ENCODE measurements around the gene IFI30. TPM values are rescaled to one million over a fixed set of nuclear protein-coding genes. Genes with fewer than 3 reads are reported as not detected.

IFI30 gene
- total and polyA plus RNA-seq, 4 donors: 205 to 1,883 (median 526) TPM

GRCh38 chr19:18225702-18226468 lies 52.3 kb downstream of the IFI30 start, which contains the start of gene PDE4C:
PDE4C (minus strand) TSS chr19:18226438; CDS start chr19:18226415, 23 bp downstream.
- peak; percentile 35 to 58 (median 41) for DNase-seq

GRCh38 chr19:18226956-18227780 lies 53.6 kb downstream of the IFI30 start:
- peaks cover 0 to 19% (median 0%) of the 10 kb centered on the region in 5 donors for H3K4me1 ChIP-seq (ENCODE audit: control insufficient read depth in 5 of 5, insufficient read depth in 5 of 5, low read length in 5 of 5)
- ATAC-seq (ENCODE audit: insufficient read depth, low FRiP score) (no peak), DNase-seq (no peak)
- H3K4me3 ChIP-seq: no peak overlapping the region
- WGBS, 2 donors: 87 to 88% methylated on average over 18 of the region's 18 CpGs
- no peak overlapping the region for H3K27ac ChIP-seq (ENCODE audit: low read depth in 1 of 2, low read length in 1 of 2)
- H3K9ac ChIP-seq (ENCODE audit: insufficient read depth in 1 of 2, low read length in 2 of 2): no peak overlapping the region
- no peaks in the 10 kb centered on the region for H3K9me3 ChIP-seq (ENCODE audit: control insufficient read depth in 4 of 4, insufficient read depth in 3 of 4, low read length in 3 of 4)
- TF ChIP-seq CTCF (IDR thresholded peaks at IDR 0.05; ENCODE audit: control extremely low read depth, extremely low read depth): no peak
- peaks cover 0 to 35% (median 7%) of the 10 kb centered on the region in 3 donors for H3K27me3 ChIP-seq (ENCODE audit: control insufficient read depth in 3 of 3, insufficient read depth in 3 of 3, low read length in 2 of 3)
- H3K36me3 ChIP-seq (ENCODE audit: control insufficient read depth in 4 of 4, insufficient read depth in 4 of 4, low read length in 4 of 4): no peaks in the 10 kb centered on the region

More at GRCh38 chr19:18225702-18226468, 52.3 kb downstream of the IFI30 start, which contains the start of gene PDE4C:
- H3K36me3 ChIP-seq (ENCODE audit: control insufficient read depth in 4 of 4, insufficient read depth in 4 of 4, low read length in 4 of 4): no peaks in the 10 kb centered on the region
- H3K4me1 ChIP-seq (ENCODE audit: control insufficient read depth in 5 of 5, insufficient read depth in 5 of 5, low read length in 5 of 5): peaks cover 0 to 19% (median 0%) of the 10 kb centered on the region in 5 donors
- WGBS, 2 donors: 7 to 17% methylated on average over 48 to 51 of the region's 51 CpGs
- no peaks in the 10 kb centered on the region for H3K9me3 ChIP-seq (ENCODE audit: control insufficient read depth in 4 of 4, insufficient read depth in 3 of 4, low read length in 3 of 4)
- H3K27me3 ChIP-seq (ENCODE audit: control insufficient read depth in 3 of 3, insufficient read depth in 3 of 3, low read length in 2 of 3): peaks cover 0 to 32% (median 7%) of the 10 kb centered on the region in 3 donors
- H3K9ac ChIP-seq (ENCODE audit: insufficient read depth in 1 of 2, low read length in 2 of 2): peak within 1 kb of the TSS in 1 of 2 donors; percentile 12
- H3K4me3 ChIP-seq: no peak within 1 kb of the TSS
- ATAC-seq (ENCODE audit: insufficient read depth, low FRiP score): no peak
- H3K27ac ChIP-seq (ENCODE audit: low read depth in 1 of 2, low read length in 1 of 2): peak within 1 kb of the TSS in 1 of 2 donors; percentile 22
- no peak for TF ChIP-seq CTCF (IDR thresholded peaks at IDR 0.05; ENCODE audit: control extremely low read depth, extremely low read depth)

Small RNA genes lying within 50 kb of the gene (small RNA-seq; reads per million reads assigned to genes)
- not detected for gene IFI30 (ENCODE audit: low replicate concordance)

Other genes with a start within 250 kb of the IFI30 start
- 10 to 100 TPM; 35.5 to 83.1 TPM for gene CCDC124, start 240.8 kb upstream of the IFI30 start, total RNA-seq
- 100 to 1,000 TPM; 121 to 146 TPM for gene CCDC124, start 240.8 kb upstream of the IFI30 start, polyA plus RNA-seq
- under 1 TPM in 1 of 2 donors, not detected in 1; 0.60 TPM for gene KCNN1, start 206.7 kb upstream of the IFI30 start, total RNA-seq
- under 1 TPM; 0.14 to 0.19 TPM for gene KCNN1, start 206.7 kb upstream of the IFI30 start, polyA plus RNA-seq
- gene ARRDC2, start 165.6 kb upstream of the IFI30 start, total RNA-seq: 10 to 100 TPM; 19.4 to 50.0 TPM
- 10 to 100 TPM; 47.6 to 62.2 TPM for gene ARRDC2, start 165.6 kb upstream of the IFI30 start, polyA plus RNA-seq
- 1 to 10 TPM; 1.3 to 7.8 TPM for gene IL12RB1, start 86.9 kb upstream of the IFI30 start, total RNA-seq
- gene IL12RB1, start 86.9 kb upstream of the IFI30 start, polyA plus RNA-seq: 1 to 10 TPM; 3.0 to 6.7 TPM
- gene MAST3, start 76.0 kb upstream of the IFI30 start, total RNA-seq: 10 to 100 TPM in 1 of 2 donors, 1 to 10 TPM in 1; 6.5 to 24.0 TPM
- 10 to 100 TPM in 1 of 2 donors, 1 to 10 TPM in 1; 5.0 to 12.1 TPM for gene MAST3, start 76.0 kb upstream of the IFI30 start, polyA plus RNA-seq
- gene PIK3R2, start 20.6 kb upstream of the IFI30 start, total RNA-seq: 10 to 100 TPM; 22.3 to 36.2 TPM
- 10 to 100 TPM in 1 of 2 donors, 1 to 10 TPM in 1; 7.0 to 18.4 TPM for gene PIK3R2, start 20.6 kb upstream of the IFI30 start, polyA plus RNA-seq
- gene MPV17L2, start 19.4 kb downstream of the IFI30 start, total RNA-seq: 10 to 100 TPM in 1 of 2 donors, 1 to 10 TPM in 1; 3.2 to 13.7 TPM
- gene MPV17L2, start 19.4 kb downstream of the IFI30 start, polyA plus RNA-seq: 10 to 100 TPM; 22.7 to 28.0 TPM
- 1 to 10 TPM; 3.1 to 6.7 TPM for gene RAB3A, start 30.2 kb downstream of the IFI30 start, total RNA-seq
- gene RAB3A, start 30.2 kb downstream of the IFI30 start, polyA plus RNA-seq: 1 to 10 TPM; 1.1 to 1.5 TPM
- gene PDE4C, start 52.6 kb downstream of the IFI30 start, total RNA-seq: 10 to 100 TPM in 1 of 2 donors, 1 to 10 TPM in 1; 3.6 to 32.4 TPM
- gene PDE4C, start 52.6 kb downstream of the IFI30 start, polyA plus RNA-seq: 1 to 10 TPM in 1 of 2 donors, under 1 TPM in 1; 0.32 to 4.8 TPM
- gene IQCN, start 100.6 kb downstream of the IFI30 start, total RNA-seq: 1 to 10 TPM; 1.3 to 5.5 TPM
- gene IQCN, start 100.6 kb downstream of the IFI30 start, polyA plus RNA-seq: 1 to 10 TPM in 1 of 2 donors, under 1 TPM in 1; 0.69 to 5.2 TPM
- gene JUND, start 107.8 kb downstream of the IFI30 start, total RNA-seq: 100 to 1,000 TPM; 209 to 290 TPM
- gene JUND, start 107.8 kb downstream of the IFI30 start, polyA plus RNA-seq: 100 to 1,000 TPM; 161 to 204 TPM
- 100 to 1,000 TPM in 1 of 2 donors, 10 to 100 TPM in 1; 67.7 to 114 TPM for gene LSM4, start 149.3 kb downstream of the IFI30 start, total RNA-seq
- 100 to 1,000 TPM; 114 to 217 TPM for gene LSM4, start 149.3 kb downstream of the IFI30 start, polyA plus RNA-seq
- 10 to 100 TPM; 14.0 to 41.6 TPM for gene PGPEP1, start 166.8 kb downstream of the IFI30 start, total RNA-seq
- gene PGPEP1, start 166.8 kb downstream of the IFI30 start, polyA plus RNA-seq: 10 to 100 TPM; 13.0 to 15.9 TPM
- 10 to 100 TPM; 49.7 to 64.0 TPM for gene GDF15, start 212.3 kb downstream of the IFI30 start, total RNA-seq
- 100 to 1,000 TPM in 1 of 2 donors, 10 to 100 TPM in 1; 45.4 to 119 TPM for gene GDF15, start 212.3 kb downstream of the IFI30 start, polyA plus RNA-seq
- 10 to 100 TPM in 1 of 2 donors, 1 to 10 TPM in 1; 8.5 to 38.0 TPM for gene LRRC25, start 223.8 kb downstream of the IFI30 start, total RNA-seq
- 100 to 1,000 TPM in 1 of 2 donors, 10 to 100 TPM in 1; 16.1 to 119 TPM for gene LRRC25, start 223.8 kb downstream of the IFI30 start, polyA plus RNA-seq
- 10 to 100 TPM; 31.7 to 95.3 TPM for gene SSBP4, start 245.6 kb downstream of the IFI30 start, total RNA-seq
- gene SSBP4, start 245.6 kb downstream of the IFI30 start, polyA plus RNA-seq: 10 to 100 TPM; 60.3 to 84.4 TPM